Body of pancreas (tissue), 4 donors: Measurements from ENCODE around the gene UNC119B. TPM values are rescaled to one million over a fixed set of nuclear protein-coding genes. Genes with fewer than 3 reads are reported as not detected.

Experiments used
- ATAC-seq: fragments of 150-250 bp; one replicate; pipeline ENCODE4 v1.9.1; 2016
- DNase-seq, 4 donors: peaks; one replicate each; pipeline ENCODE4 v3.0.0-alpha.2; 2019
- H3K27ac ChIP-seq, 4 donors: fragments of 200-600 bp; sonication (generic); 1 replicate in 3 of 4; 2 replicates in 1 of 4; pipeline versions ENCODE4 v1.5.1 to v1.6.1; 2016 to 2019; ENCODE audit warnings: mild to moderate bottlenecking in 1 of 4, mixed read lengths in 1 of 4, moderate library complexity in 1 of 4
- H3K27me3 ChIP-seq, 2 donors: fragments of 200-600 bp; sonication (generic); one replicate each; pipeline ENCODE4 v1.6.0; 2016; ENCODE audit warnings: mild to moderate bottlenecking in 1 of 2
- H3K36me3 ChIP-seq, 2 donors: fragments of 200-600 bp; sonication (generic); replicated peaks in 1 of 2; 2 replicates each; pipeline ENCODE4 v1.5.1; 2016; ENCODE audit warnings: low read depth in 2 of 2; ENCODE audit not compliant: insufficient read depth in 1 of 2
- H3K4me1 ChIP-seq: fragments of 200-600 bp; sonication (generic); one replicate; pipeline ENCODE4 v1.6.0; 2016
- H3K4me3 ChIP-seq, 2 donors: fragments of 200-600 bp; sonication (generic); 1 replicate in 1 of 2; 2 replicates in 1 of 2; pipeline ENCODE4 v1.5.1; 2016 to 2019
- H3K9me3 ChIP-seq, 3 donors: fragments of 200-600 bp; sonication (generic); 1 replicate in 2 of 3; 2 replicates in 1 of 3; pipeline ENCODE4 v1.5.1; 2016
- POLR2A ChIP-seq, 3 donors: fragments of 450-650 bp; IDR thresholded peaks; one replicate each; pipeline ENCODE4 v1.6.1; 2016; ENCODE audit warnings: antibody characterized with exemption in 3 of 3, mild to moderate bottlenecking in 2 of 3
- WGBS, 2 donors: methylation state at CpG; one replicate each; pipeline ENCODE4 v1.1.5; 2017; 5-methylcytosine and 5-hydroxymethylcytosine counted together
- intact Hi-C: fragments of 100-400 bp; cut with DNase I; formaldehyde crosslinking; loops from one replicate; pipeline ENCODE4 v1.15.1; 2023
- total RNA-seq, 2 donors: library from RNA; depleted of rRNA; stranded (reverse); fragments of >200 nt; gene quantifications; one replicate each; pipeline ENCODE4 v1.1.0, GENCODE V29; 2016
- TF ChIP-seq, protein P1 (sequence below), 7 experiments: fragments of 450-650 bp in 4 of 7; fragments of 200-600 bp in 3 of 7; sonication (generic) in 3 of 7; IDR thresholded peaks; one replicate each; pipeline ENCODE4 v1.5.1; 2016 to 2019; ENCODE audit warnings: antibody characterized with exemption in 7 of 7

The UNC119B gene
- total RNA-seq, 2 donors from 2014 or later: 8.6 to 23.6 TPM

DNA sequence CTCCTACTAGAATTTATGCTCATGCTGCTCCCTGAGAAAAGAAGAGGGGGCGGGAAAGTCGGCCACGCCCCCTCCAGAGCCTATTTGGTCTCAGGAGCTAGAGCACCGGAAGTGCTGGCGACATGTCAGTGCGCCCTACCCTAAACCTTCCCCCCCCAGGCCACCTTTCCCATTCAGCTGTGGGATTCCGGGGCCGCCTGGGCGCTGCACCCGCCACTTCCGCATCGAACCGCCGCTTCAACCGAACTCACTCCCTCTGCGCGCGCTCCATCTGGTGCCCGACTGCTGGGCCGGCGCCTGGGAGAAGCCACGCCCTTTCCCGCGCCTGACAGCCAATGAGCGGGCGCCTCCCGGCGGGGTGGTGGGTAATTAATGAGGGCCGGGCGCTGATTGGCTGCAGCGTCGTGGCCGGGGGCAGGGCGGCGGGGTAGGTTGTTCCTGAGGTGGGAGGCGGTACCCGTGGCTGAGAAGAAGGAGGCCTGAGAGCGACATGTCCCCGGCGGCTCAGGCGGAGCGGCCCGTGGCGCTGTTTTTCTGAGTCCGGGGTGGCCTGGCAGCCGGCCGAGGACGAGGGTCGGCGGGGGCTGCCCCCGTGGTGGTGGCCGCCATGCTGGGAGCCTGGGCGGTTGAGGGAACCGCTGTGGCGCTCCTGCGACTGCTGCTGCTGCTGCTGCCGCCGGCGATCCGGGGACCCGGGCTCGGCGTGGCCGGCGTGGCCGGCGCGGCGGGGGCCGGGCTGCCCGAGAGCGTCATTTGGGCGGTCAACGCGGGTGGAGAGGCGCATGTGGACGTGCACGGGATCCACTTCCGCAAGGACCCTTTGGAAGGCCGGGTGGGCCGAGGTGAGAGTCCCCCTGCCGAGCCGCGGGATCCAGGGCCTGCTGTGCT, 23.3 kb upstream of the UNC119B start, which contains the start of gene MLEC:
MLEC (plus strand) TSS at position 460 of the 888 bp plus-strand sequence; CDS start at position 608, 148 bp downstream.
- Histone ChIP-seq H3K27ac (peak within 1 kb of the TSS; percentile 83 to 96 (median 86)), H3K36me3 (no peaks in the 10 kb centered on the region), H3K4me3 (peak within 1 kb of the TSS; percentile 65 to 75), H3K9me3 (no peaks in the 10 kb centered on the region), H3K4me1 (peaks cover 34% of the 10 kb centered on the region), H3K27me3 (no peaks in the 10 kb centered on the region)
- TF ChIP-seq POLR2A (IDR thresholded peaks at IDR 0.05): peak; percentile 81 to 89 (median 83)
- TF ChIP-seq, protein P1, sequence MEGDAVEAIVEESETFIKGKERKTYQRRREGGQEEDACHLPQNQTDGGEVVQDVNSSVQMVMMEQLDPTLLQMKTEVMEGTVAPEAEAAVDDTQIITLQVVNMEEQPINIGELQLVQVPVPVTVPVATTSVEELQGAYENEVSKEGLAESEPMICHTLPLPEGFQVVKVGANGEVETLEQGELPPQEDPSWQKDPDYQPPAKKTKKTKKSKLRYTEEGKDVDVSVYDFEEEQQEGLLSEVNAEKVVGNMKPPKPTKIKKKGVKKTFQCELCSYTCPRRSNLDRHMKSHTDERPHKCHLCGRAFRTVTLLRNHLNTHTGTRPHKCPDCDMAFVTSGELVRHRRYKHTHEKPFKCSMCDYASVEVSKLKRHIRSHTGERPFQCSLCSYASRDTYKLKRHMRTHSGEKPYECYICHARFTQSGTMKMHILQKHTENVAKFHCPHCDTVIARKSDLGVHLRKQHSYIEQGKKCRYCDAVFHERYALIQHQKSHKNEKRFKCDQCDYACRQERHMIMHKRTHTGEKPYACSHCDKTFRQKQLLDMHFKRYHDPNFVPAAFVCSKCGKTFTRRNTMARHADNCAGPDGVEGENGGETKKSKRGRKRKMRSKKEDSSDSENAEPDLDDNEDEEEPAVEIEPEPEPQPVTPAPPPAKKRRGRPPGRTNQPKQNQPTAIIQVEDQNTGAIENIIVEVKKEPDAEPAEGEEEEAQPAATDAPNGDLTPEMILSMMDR (IDR thresholded peaks at IDR 0.05): peak in 1 of 7 experiments; percentile 22
- DNase-seq (peak; percentile 98 to 99 (median 99)), ATAC-seq (peak; percentile 86)
- intact Hi-C loops: no loop called here
- 0% methylated on average over 10 to 83 of the region's 84 CpGs for WGBS, 2 donors

DNA sequence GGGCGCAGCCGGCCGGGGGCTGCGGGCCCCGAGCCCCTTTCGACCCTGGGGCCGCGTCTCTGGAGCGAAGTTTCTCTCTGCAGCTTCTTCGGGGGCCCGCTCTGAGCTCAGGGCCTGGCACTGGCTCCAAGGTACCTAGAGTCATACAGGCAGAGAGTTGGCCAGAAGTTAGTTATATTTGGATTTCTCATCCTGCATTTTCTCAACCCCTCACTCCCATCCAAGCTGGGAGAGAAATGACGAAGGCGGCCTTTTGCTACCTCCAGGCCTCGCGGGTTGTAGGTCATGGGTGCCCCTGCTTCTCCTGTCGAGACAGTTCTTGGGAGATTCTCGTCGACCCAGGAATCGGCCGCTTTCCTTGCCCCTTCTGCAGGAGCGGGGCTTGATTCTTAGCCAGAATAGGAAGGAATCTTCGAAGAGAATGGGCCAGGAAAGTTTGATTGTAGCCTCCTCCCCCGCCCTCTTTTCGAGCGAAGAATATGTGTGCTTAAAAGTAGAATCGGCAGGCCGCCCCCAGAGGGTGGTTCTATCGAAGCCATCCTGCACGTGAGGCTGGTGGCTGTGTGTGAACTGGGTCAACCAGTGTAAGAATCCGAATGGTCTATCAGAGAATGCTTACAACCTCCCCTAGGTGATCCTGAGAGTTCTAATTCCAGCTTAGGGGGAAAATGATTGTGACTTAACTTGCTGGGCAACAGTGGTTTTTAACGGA, 22.5 kb upstream of the UNC119B start:
- intact Hi-C loops: no loop called here
- no peak for ATAC-seq
- Histone ChIP-seq H3K9me3 (no peaks in the 10 kb centered on the region), H3K27me3 (no peaks in the 10 kb centered on the region), H3K27ac (peak overlapping the region; percentile 83 to 96 (median 86)), H3K4me1 (peaks cover 42% of the 10 kb centered on the region), H3K4me3 (peak overlapping the region; percentile 65 to 75), H3K36me3 (no peaks in the 10 kb centered on the region)
- WGBS, 2 donors: 0% methylated on average over 17 to 31 of the region's 31 CpGs
- TF ChIP-seq POLR2A (IDR thresholded peaks at IDR 0.05): no peak
- TF ChIP-seq, protein P1 (IDR thresholded peaks at IDR 0.05): no peak
- DNase-seq: peak; percentile 27 to 45 (median 32)

DNA sequence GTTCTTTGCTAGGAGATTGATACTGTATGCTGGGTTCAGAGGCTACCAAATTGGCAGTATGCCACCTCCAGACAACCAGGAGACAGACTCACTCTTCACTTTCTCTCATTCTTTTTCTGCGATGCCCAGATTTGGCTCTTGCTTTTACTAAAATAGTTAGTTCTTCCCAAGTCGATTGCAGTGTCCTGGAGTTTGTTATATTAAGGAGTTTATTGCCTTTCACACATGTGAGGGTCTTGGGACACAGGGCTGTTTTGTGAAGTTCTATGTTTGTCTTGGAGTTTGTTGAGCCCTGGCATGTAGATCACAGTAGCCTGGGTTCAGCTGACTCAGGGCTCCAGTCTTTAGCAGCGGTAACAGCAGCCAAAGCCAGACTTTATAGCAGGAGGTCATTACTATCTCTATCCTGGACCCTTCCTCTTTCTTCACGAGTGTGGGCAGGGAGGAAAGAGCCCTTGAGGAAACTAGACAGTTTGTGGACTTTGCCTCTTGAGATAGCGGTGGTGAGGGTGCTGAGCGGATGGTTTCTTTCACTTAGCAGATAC, 21.7 kb upstream of the UNC119B start:
- intact Hi-C loops: no loop called here
- no peak for ATAC-seq
- Histone ChIP-seq H3K4me1 (peaks cover 51% of the 10 kb centered on the region), H3K27ac (peak overlapping the region; percentile 7 to 96 (median 50)), H3K9me3 (no peaks in the 10 kb centered on the region), H3K4me3 (peak overlapping the region in 1 of 2 donors; percentile 65), H3K27me3 (no peaks in the 10 kb centered on the region), H3K36me3 (no peaks in the 10 kb centered on the region)
- 3 to 4% methylated on average over 6 of the region's 6 CpGs for WGBS, 2 donors
- TF ChIP-seq POLR2A (IDR thresholded peaks at IDR 0.05): no peak
- TF ChIP-seq, protein P1 (IDR thresholded peaks at IDR 0.05): no peak
- DNase-seq: peak in 3 of 4 donors; percentile 24 to 34 (median 32)

DNA sequence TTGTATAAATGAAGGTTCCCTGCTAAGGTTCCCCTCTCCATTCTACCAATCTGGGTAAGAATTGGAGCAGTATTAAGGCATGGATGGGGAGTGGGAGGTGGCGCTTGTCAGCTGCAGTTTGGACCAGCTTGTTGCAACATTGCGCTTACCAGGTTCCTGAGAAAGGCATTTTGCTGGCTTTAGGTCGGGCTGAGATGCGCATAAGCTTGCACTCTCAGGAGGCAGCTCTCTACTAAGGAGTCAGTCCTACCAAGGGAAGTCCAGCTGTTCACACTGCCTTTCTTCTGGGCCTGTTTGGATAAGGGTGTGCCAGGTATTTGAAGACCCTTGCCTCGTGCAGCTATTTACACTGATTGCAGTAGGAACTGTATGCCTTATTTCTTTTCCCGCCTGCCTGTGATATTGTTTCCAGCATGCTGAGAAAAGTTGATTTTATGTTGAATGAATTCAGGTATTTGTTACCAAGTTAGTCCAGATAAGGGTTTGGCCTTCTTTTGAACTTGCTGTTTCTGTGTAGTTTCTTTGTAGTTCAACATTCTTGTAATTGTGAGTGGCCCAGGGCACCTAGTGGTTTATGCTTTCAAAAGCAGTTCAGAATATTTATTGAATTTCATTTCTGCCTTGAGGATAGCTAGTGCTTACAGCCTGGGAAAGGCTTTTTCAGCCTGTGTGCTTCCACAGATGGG, 20.7 kb upstream of the UNC119B start:
- ATAC-seq (no peak), DNase-seq (peak in 1 of 4 donors; percentile 18)
- Histone ChIP-seq H3K27me3 (no peaks in the 10 kb centered on the region), H3K4me3 (no peak overlapping the region), H3K27ac (peak overlapping the region; percentile 2 to 96 (median 50)), H3K4me1 (peaks cover 51% of the 10 kb centered on the region), H3K36me3 (peaks cover 0 to 3% of the 10 kb centered on the region in 2 donors), H3K9me3 (no peaks in the 10 kb centered on the region)
- no peak for TF ChIP-seq POLR2A (IDR thresholded peaks at IDR 0.05)
- TF ChIP-seq, protein P1 (IDR thresholded peaks at IDR 0.05): no peak
- WGBS, 2 donors: 19 to 38% methylated on average over 6 of the region's 6 CpGs
- intact Hi-C loops: no loop called here
